GM06990 (cell line): ENCODE measurements around the gene BACH2.
A peak's percentile ranks its signal among the peaks of the same experiment; 100 is the strongest.

Source experiments
- DNase-seq: peaks from one replicate; pipeline ENCODE4 v3.0.0-alpha.2; 2011; ENCODE audit not compliant: insufficient read length; ENCODE audit errors: extremely low read depth
- H3K27me3 ChIP-seq: replicated peaks from 2 replicates; pipeline ENCODE4 v1.6.0; 2011; ENCODE audit warnings: low read length; ENCODE audit not compliant: control insufficient read depth, insufficient read depth
- H3K36me3 ChIP-seq: 2 replicates; pipeline ENCODE4 v1.5.1; 2011; ENCODE audit warnings: low read length; ENCODE audit not compliant: control insufficient read depth, insufficient read depth
- H3K4me3 ChIP-seq: replicated peaks from 2 replicates; pipeline ENCODE4 v1.5.1; 2011; ENCODE audit warnings: low read depth, mild to moderate bottlenecking, control low read depth, low read length
- CTCF ChIP-seq: IDR thresholded peaks from 2 replicates; pipeline ENCODE4 v1.5.1; 2011; ENCODE audit warnings: low read length, control low read depth, mild to moderate bottlenecking, inconsistent platforms; ENCODE audit not compliant: insufficient read depth, poor library complexity, severe bottlenecking

Gene BACH2

GRCh38 chr6:90105506-90106170 is 191.0 kb downstream of the BACH2 start:
- no peak for DNase-seq
- TF ChIP-seq CTCF, result no peak
- Histone ChIP-seq H3K4me3 (no peak overlapping the region), H3K36me3 (no peaks in the 10 kb centered on the region), H3K27me3 (no peaks in the 10 kb centered on the region; the same call in 1 of the 2 replicates)

- TF ChIP-seq CTCF, result no peak
- no peak overlapping the region for H3K4me3 ChIP-seq
- H3K27me3 ChIP-seq, result no peaks in the 10 kb centered on the region
- H3K36me3 ChIP-seq, result no peaks in the 10 kb centered on the region
- peak; percentile 52 for DNase-seq
Observed at GRCh38 chr6:90103056-90103800, 193.4 kb downstream of the BACH2 start.

- no peaks in the 10 kb centered on the region; the same call in 1 of the 2 replicates for H3K27me3 ChIP-seq
- no peak for TF ChIP-seq CTCF
- no peak for DNase-seq
Observed at GRCh38 chr6:90101403-90101802, 195.2 kb downstream of the BACH2 start.

GRCh38 chr6:90100059-90100665 is 196.5 kb downstream of the BACH2 start:
- Histone ChIP-seq H3K36me3 (no peaks in the 10 kb centered on the region), H3K27me3 (no peaks in the 10 kb centered on the region; the same call in 1 of the 2 replicates), H3K4me3 (no peak overlapping the region)
- no peak for DNase-seq
- no peak for TF ChIP-seq CTCF

More at GRCh38 chr6:90101403-90101802, 195.2 kb downstream of the BACH2 start:
- no peaks in the 10 kb centered on the region for H3K36me3 ChIP-seq
- H3K4me3 ChIP-seq, result no peak overlapping the region

GRCh38 chr6:90098627-90099026 is 198.0 kb downstream of the BACH2 start:
- no peak for TF ChIP-seq CTCF
- H3K27me3 ChIP-seq, result no peaks in the 10 kb centered on the region; the same call in 1 of the 2 replicates
- H3K4me3 ChIP-seq, result no peak overlapping the region
- no peak for DNase-seq
- no peaks in the 10 kb centered on the region for H3K36me3 ChIP-seq
